Stimulated activated CD4-positive, alpha-beta T cell treated with anti-CD3 and anti-CD28 coated beads, Interleukin-15, amount 100 ng/mL, for 24 hours (primary cell): Measurements from ENCODE around the gene ECM1.

ENCODE experiments used
- DNase-seq: peaks from one replicate; pipeline ENCODE4 v3.0.0-alpha.2; 2020

The ECM1 gene

GRCh38 chr1:150507912-150508864, at the start of gene ECM1:
Gene ECM1 (plus strand): TSS chr1:150508109. CDS start chr1:150508210, 101 bp downstream.
- no peak for DNase-seq

- DNase-seq = peak; percentile 81
Measured at GRCh38 chr1:150464422-150464826, 43.5 kb upstream of the ECM1 start.

GRCh38 chr1:150466964-150467363, 40.9 kb upstream of the ECM1 start:
- DNase-seq = no peak

GRCh38 chr1:150469291-150469690, 38.6 kb upstream of the ECM1 start:
- DNase-seq = no peak

GRCh38 chr1:150472601-150473200, 35.2 kb upstream of the ECM1 start:
- no peak for DNase-seq

- no peak for DNase-seq
Measured at GRCh38 chr1:150473659-150474058, 34.2 kb upstream of the ECM1 start.

GRCh38 chr1:150474869-150475268, 33.0 kb upstream of the ECM1 start:
- no peak for DNase-seq

GRCh38 chr1:150476754-150477153, 31.2 kb upstream of the ECM1 start:
- DNase-seq = no peak

- no peak for DNase-seq
Measured at GRCh38 chr1:150477320-150477719, 30.6 kb upstream of the ECM1 start.

- no peak for DNase-seq
Measured at GRCh38 chr1:150477733-150478132, 30.2 kb upstream of the ECM1 start.

- no peak for DNase-seq
Measured at GRCh38 chr1:150479370-150479769, 28.5 kb upstream of the ECM1 start.

- no peak for DNase-seq
Measured at GRCh38 chr1:150479927-150480352, 28.0 kb upstream of the ECM1 start.

- no peak for DNase-seq
Measured at GRCh38 chr1:150484431-150484830, 23.5 kb upstream of the ECM1 start.

GRCh38 chr1:150484861-150485260, 23.0 kb upstream of the ECM1 start:
- DNase-seq = no peak

- peak; percentile 96 for DNase-seq
Measured at GRCh38 chr1:150486966-150487762, 20.7 kb upstream of the ECM1 start, which contains the start of gene TARS2. Gene TARS2 (plus strand): TSS chr1:150487419. CDS start chr1:150487451, 32 bp downstream.

- DNase-seq = no peak
Measured at GRCh38 chr1:150487763-150488115, 20.2 kb upstream of the ECM1 start.

- no peak for DNase-seq
Measured at GRCh38 chr1:150493175-150493574, 14.7 kb upstream of the ECM1 start.

GRCh38 chr1:150498342-150498741, 9.6 kb upstream of the ECM1 start:
- DNase-seq = no peak

GRCh38 chr1:150505431-150505830, 2.5 kb upstream of the ECM1 start:
- DNase-seq = no peak

- no peak for DNase-seq
Measured at GRCh38 chr1:150508982-150509381, 1.1 kb downstream of the ECM1 start.

GRCh38 chr1:150511551-150511950, 3.6 kb downstream of the ECM1 start:
- DNase-seq = no peak

GRCh38 chr1:150511985-150512660, 4.2 kb downstream of the ECM1 start:
- no peak for DNase-seq

GRCh38 chr1:150512846-150513245, 4.9 kb downstream of the ECM1 start:
- no peak for DNase-seq
